NCI-H2029 (cell line): ENCODE results near the gene PPP1R16B.

Experiments used
- DNase-seq: peaks from one replicate; lab custom pipeline; 2025; lab: John Stamatoyannopoulos, UW

The PPP1R16B gene

GRCh38 chr20:38877483-38877882 lies 72.0 kb downstream of the PPP1R16B start:
- no peak for DNase-seq

GRCh38 chr20:38878866-38879265 lies 73.4 kb downstream of the PPP1R16B start:
- DNase-seq = no peak

- no peak for DNase-seq
Measured at GRCh38 chr20:38880952-38881735, 75.6 kb downstream of the PPP1R16B start.

- no peak for DNase-seq
Measured at GRCh38 chr20:38881806-38882440, 76.4 kb downstream of the PPP1R16B start.

- DNase-seq = no peak
Measured at GRCh38 chr20:38882600-38882999, 77.1 kb downstream of the PPP1R16B start.

- DNase-seq = peak; percentile 5
Measured at GRCh38 chr20:38883081-38883980, 77.8 kb downstream of the PPP1R16B start.

- DNase-seq = no peak
Measured at GRCh38 chr20:38883981-38884733, 78.7 kb downstream of the PPP1R16B start.

- DNase-seq = no peak
Measured at GRCh38 chr20:38885357-38885756, 79.9 kb downstream of the PPP1R16B start.

GRCh38 chr20:38888059-38888831 lies 82.7 kb downstream of the PPP1R16B start:
- DNase-seq = no peak

GRCh38 chr20:38889050-38889449 lies 83.6 kb downstream of the PPP1R16B start:
- no peak for DNase-seq

GRCh38 chr20:38889792-38890496 lies 84.4 kb downstream of the PPP1R16B start:
- no peak for DNase-seq

GRCh38 chr20:38890497-38890818 lies 85.0 kb downstream of the PPP1R16B start:
- no peak for DNase-seq

- no peak for DNase-seq
Measured at GRCh38 chr20:38892091-38892981, 86.8 kb downstream of the PPP1R16B start.

GRCh38 chr20:38893056-38893564 lies 87.6 kb downstream of the PPP1R16B start:
- DNase-seq = no peak

GRCh38 chr20:38893565-38894090 lies 88.1 kb downstream of the PPP1R16B start:
- DNase-seq = peak; percentile 38

- DNase-seq = peak; percentile 38
Measured at GRCh38 chr20:38894091-38894847, 88.8 kb downstream of the PPP1R16B start.

- DNase-seq = no peak
Measured at GRCh38 chr20:38895098-38895949, 89.8 kb downstream of the PPP1R16B start.
